GM23338 (cell line): Measurements from ENCODE around the gene SELENOF.

Source experiments
- CREB1 ChIP-seq: fragments of 250-450 bp; sonication (Bioruptor Pico); IDR thresholded peaks from 2 replicates; pipeline ENCODE4 v1.5.0; 2020; ENCODE audit warnings: low read depth, mild to moderate bottlenecking, moderate library complexity
- EZH2 ChIP-seq: fragments of 200-600 bp; sonication (generic); IDR thresholded peaks from one replicate; pipeline ENCODE4 v1.8.0; 2017; ENCODE audit warnings: antibody characterized with exemption, mild to moderate bottlenecking, low read depth; ENCODE audit not compliant: unreplicated experiment
- EZH2phosphoT487 ChIP-seq: fragments of 200-600 bp; sonication (generic); IDR thresholded peaks from one replicate; pipeline ENCODE4 v1.8.1; 2018; ENCODE audit warnings: antibody characterized with exemption; ENCODE audit not compliant: unreplicated experiment
- JUNB ChIP-seq: IDR thresholded peaks from one replicate; pipeline ENCODE4 v1.6.1; 2016; ENCODE audit warnings: antibody characterized with exemption; ENCODE audit not compliant: unreplicated experiment
- NANOG ChIP-seq: IDR thresholded peaks from 2 replicates; pipeline ENCODE4 v1.6.1; 2016; ENCODE audit warnings: antibody characterized with exemption, borderline replicate concordance
- POLR2AphosphoS5 ChIP-seq: IDR thresholded peaks from 2 replicates; pipeline ENCODE4 v1.6.1; 2016; ENCODE audit warnings: antibody characterized with exemption, low read depth
- STAT1 ChIP-seq: IDR thresholded peaks from one replicate; pipeline ENCODE4 v1.6.1; 2016; ENCODE audit warnings: antibody characterized with exemption; ENCODE audit not compliant: unreplicated experiment
- ZNF114 ChIP-seq: fragments of 250-450 bp; sonication (Bioruptor Pico); IDR thresholded peaks from 2 replicates; pipeline ENCODE4 v1.5.0; 2020; ENCODE audit warnings: mild to moderate bottlenecking, moderate library complexity
- ZNF331 ChIP-seq: fragments of 250-450 bp; sonication (Bioruptor Pico); IDR thresholded peaks from 2 replicates; pipeline ENCODE4 v1.5.0; 2020; ENCODE audit warnings: low read depth, mild to moderate bottlenecking, moderate library complexity
- ZNF462 ChIP-seq: fragments of 250-450 bp; sonication (Bioruptor Pico); IDR thresholded peaks from 2 replicates; pipeline ENCODE4 v1.5.0; 2020; ENCODE audit warnings: mild to moderate bottlenecking, moderate library complexity
- TF ChIP-seq, protein P1 (sequence below), 2 experiments: fragments of 200-600 bp in 1 of 2; sonication (generic) in 1 of 2; conservative IDR thresholded peaks; 2 replicates each; pipeline versions ENCODE4 v1.5.1 to v1.6.1; 2016 to 2017; ENCODE audit warnings: antibody characterized with exemption in 2 of 2, low read depth in 2 of 2, mild to moderate bottlenecking in 2 of 2, moderate library complexity in 1 of 2
- TF ChIP-seq, protein P2 (sequence below): IDR thresholded peaks from one replicate; pipeline ENCODE4 v1.6.1; 2018; ENCODE audit warnings: antibody characterized with exemption; ENCODE audit not compliant: unreplicated experiment
- TF ChIP-seq, protein P3 (sequence below): IDR thresholded peaks from 2 replicates; pipeline ENCODE4 v1.6.1; 2016; ENCODE audit warnings: antibody characterized with exemption

DNA sequence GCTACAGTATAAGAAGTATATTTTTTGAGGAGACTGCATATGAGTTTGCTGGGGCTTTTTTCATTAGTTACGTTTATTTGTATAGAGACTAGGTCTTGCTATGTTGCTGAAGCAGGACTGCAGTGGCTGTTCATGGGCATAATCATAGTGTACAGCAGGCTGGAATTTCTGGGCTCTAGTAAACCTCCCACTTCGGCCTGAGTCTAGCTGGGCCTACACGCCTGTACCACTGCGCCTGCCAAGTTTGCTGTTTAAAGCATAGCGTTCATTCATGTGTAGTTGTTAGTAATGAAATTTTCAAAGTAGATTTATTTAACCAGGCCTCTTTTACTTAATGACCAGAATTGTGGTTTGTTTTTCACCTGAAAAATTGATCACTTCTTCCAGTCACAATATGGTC, 34.3 kb upstream of the SELENOF start:
- TF ChIP-seq, protein P1, sequence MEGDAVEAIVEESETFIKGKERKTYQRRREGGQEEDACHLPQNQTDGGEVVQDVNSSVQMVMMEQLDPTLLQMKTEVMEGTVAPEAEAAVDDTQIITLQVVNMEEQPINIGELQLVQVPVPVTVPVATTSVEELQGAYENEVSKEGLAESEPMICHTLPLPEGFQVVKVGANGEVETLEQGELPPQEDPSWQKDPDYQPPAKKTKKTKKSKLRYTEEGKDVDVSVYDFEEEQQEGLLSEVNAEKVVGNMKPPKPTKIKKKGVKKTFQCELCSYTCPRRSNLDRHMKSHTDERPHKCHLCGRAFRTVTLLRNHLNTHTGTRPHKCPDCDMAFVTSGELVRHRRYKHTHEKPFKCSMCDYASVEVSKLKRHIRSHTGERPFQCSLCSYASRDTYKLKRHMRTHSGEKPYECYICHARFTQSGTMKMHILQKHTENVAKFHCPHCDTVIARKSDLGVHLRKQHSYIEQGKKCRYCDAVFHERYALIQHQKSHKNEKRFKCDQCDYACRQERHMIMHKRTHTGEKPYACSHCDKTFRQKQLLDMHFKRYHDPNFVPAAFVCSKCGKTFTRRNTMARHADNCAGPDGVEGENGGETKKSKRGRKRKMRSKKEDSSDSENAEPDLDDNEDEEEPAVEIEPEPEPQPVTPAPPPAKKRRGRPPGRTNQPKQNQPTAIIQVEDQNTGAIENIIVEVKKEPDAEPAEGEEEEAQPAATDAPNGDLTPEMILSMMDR (conservative IDR thresholded peaks at IDR 0.05; ENCODE audit: low read depth in 2 of 2): no peak
- TF ChIP-seq JUNB: no peak
- TF ChIP-seq EZH2phosphoT487: no peak
- no peak for TF ChIP-seq POLR2AphosphoS5
- TF ChIP-seq, protein P2, sequence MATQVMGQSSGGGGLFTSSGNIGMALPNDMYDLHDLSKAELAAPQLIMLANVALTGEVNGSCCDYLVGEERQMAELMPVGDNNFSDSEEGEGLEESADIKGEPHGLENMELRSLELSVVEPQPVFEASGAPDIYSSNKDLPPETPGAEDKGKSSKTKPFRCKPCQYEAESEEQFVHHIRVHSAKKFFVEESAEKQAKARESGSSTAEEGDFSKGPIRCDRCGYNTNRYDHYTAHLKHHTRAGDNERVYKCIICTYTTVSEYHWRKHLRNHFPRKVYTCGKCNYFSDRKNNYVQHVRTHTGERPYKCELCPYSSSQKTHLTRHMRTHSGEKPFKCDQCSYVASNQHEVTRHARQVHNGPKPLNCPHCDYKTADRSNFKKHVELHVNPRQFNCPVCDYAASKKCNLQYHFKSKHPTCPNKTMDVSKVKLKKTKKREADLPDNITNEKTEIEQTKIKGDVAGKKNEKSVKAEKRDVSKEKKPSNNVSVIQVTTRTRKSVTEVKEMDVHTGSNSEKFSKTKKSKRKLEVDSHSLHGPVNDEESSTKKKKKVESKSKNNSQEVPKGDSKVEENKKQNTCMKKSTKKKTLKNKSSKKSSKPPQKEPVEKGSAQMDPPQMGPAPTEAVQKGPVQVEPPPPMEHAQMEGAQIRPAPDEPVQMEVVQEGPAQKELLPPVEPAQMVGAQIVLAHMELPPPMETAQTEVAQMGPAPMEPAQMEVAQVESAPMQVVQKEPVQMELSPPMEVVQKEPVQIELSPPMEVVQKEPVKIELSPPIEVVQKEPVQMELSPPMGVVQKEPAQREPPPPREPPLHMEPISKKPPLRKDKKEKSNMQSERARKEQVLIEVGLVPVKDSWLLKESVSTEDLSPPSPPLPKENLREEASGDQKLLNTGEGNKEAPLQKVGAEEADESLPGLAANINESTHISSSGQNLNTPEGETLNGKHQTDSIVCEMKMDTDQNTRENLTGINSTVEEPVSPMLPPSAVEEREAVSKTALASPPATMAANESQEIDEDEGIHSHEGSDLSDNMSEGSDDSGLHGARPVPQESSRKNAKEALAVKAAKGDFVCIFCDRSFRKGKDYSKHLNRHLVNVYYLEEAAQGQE: no peak
- TF ChIP-seq CREB1 (CRISPR knock-in tag): no peak
- TF ChIP-seq EZH2: no peak
- TF ChIP-seq ZNF114: no peak
- no peak for TF ChIP-seq NANOG
- no peak for TF ChIP-seq ZNF462 (CRISPR knock-in tag)
- TF ChIP-seq, protein P3, sequence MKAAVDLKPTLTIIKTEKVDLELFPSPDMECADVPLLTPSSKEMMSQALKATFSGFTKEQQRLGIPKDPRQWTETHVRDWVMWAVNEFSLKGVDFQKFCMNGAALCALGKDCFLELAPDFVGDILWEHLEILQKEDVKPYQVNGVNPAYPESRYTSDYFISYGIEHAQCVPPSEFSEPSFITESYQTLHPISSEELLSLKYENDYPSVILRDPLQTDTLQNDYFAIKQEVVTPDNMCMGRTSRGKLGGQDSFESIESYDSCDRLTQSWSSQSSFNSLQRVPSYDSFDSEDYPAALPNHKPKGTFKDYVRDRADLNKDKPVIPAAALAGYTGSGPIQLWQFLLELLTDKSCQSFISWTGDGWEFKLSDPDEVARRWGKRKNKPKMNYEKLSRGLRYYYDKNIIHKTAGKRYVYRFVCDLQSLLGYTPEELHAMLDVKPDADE: no peak
- no peak for TF ChIP-seq ZNF331 (CRISPR knock-in tag)
- TF ChIP-seq STAT1: no peak
